ENCODE data around the gene RAET1E.
"Not testable (repeated sequence)": the region's sequence is repeated elsewhere in the genome, so short reads cannot be mapped to it uniquely, and the experiment has no call there.

The RAET1E gene

GRCh38 chr6:149897855-149898744 lies at the start of gene RAET1E:
Gene RAET1E, minus strand, starts transcription at chr6:149898113. Its CDS starts 7,212 bp downstream, at chr6:149890901.
- no peak for DNase-seq (ENCODE audit: low spot score)

- not testable (repeated sequence) for DNase-seq (ENCODE audit: low spot score)
Measured at GRCh38 chr6:149947533-149947932, 49.6 kb upstream of the RAET1E start.

DNA sequence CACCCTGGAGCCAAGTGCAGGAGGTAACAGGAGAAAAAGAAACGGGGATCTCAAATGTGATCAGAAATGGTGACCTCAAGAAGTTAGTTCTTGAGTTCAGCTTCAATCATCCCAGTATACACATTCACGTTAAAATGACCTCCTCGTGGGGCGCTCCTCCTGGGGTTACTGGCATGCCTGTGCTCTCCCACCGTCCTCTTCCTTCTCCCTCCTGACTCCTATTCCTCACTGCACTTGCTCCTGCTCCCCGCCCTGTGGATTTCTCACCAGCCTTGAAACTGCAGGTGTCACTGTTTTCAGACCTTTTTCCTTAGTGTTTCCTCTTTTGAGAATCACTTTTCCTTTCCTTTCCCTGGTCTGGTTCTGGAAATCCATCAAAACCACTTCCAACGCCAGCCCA lies 48.7 kb upstream of the RAET1E start:
- not testable (repeated sequence) for DNase-seq (ENCODE audit: low spot score)

GRCh38 chr6:149945276-149945675 lies 47.4 kb upstream of the RAET1E start:
- not testable (repeated sequence) for DNase-seq (ENCODE audit: low spot score)

DNA sequence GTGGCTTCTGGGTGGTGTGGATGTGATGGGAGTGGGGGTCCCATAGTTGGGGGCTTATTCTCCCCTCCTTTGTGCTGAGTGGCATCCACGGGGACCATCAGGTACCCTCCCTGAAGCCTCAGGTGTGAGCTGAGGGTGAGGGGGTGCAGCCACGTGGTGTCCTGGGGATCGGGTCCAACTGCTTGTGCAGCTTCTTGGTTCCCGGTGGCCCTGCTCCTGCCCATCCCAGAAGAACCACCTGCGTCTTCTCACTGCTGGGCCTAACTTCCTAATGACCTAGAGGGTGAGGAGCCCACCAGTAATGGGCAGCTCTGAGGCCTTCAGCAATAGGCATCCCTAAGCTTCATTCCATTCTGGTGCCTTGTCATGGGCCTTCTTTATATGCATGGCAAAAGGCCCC lies 45.4 kb upstream of the RAET1E start:
- DNase-seq (ENCODE audit: low spot score), result not testable (repeated sequence)

DNA sequence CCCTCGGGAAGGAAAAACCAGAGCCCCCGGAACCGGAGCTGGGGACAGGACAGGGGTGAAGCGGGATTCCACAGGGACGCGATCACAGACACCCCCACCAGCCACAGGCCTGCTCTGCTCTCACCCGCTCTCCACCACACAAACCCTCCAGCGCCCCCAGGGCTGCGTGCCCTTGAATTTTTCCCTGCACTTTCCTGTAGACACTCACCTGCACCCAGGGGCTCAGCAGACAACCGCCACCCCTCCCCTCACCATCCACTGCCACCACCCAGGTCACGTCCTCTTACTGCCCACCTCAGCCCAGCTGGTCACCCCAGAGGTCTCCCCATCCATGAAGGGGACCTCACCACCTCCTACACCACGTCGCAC lies 44.5 kb upstream of the RAET1E start:
- no peak for DNase-seq (ENCODE audit: low spot score)

DNA sequence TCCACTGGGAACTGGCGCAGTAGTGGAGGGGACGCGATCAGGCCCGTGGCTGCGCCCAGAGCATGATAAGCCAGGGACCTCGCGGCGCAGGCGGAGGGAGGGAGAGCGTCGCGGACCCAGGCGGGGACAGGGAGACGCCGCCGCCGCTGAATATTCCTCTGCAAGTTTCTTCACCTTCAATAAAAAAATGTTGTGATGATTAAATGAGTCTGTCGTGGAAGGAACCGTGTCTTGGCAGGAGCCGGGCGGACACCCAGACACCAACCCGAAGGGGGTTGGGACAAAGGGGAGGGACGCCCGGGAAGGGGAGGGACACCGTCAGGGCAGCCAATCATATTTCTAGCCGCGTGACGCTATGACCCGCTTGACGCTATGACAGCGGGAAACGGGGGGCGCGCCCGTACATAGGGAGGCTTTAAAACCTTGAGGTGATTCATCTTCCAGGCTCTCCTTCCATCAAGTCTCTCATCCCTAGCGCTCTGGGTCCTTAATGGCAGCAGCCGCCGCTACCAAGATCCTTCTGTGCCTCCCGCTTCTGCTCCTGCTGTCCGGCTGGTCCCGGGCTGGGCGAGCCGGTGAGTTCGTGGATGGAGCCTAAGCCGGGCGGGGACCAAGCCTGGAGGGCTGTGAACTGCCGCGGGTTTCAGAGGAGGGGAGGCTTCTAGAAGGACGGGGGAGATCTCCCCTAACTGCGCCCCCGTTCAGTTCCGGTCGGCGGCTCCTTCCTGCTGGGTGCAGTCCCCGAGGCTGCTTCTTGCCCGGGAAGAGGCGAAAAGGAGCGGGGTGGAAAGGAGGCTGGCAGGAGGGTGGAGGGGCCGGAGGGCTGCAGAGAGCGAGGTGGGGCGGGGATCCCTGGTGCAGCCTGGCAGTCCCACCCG lies 43.9 kb upstream of the RAET1E start, which contains the start of gene ULBP2:
ULBP2 (plus strand) TSS at position 432 of the 878 bp plus-strand sequence; CDS start at position 491, 59 bp downstream.
- DNase-seq (ENCODE audit: low spot score), result peak; percentile 89

DNA sequence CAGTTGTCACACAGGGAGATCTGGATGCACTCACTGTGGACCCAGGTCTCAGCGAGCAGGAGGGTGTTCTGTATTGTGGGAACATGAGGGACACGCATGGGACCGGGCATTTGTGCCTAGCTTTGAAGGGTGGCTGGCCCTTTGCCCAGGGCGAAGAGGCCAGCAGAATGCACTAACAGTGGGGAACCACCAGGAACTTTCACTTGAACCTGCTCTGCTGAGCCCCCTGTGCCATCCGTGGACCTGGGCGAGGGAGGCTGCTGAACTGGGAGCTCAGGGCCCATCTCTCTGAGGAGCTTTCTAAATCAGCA lies 42.7 kb upstream of the RAET1E start:
- DNase-seq (ENCODE audit: low spot score), result no peak

GRCh38 chr6:149939909-149940671 lies 42.2 kb upstream of the RAET1E start:
- no peak for DNase-seq (ENCODE audit: low spot score)

GRCh38 chr6:149939356-149939648 lies 41.4 kb upstream of the RAET1E start:
- no peak for DNase-seq (ENCODE audit: low spot score)

DNA sequence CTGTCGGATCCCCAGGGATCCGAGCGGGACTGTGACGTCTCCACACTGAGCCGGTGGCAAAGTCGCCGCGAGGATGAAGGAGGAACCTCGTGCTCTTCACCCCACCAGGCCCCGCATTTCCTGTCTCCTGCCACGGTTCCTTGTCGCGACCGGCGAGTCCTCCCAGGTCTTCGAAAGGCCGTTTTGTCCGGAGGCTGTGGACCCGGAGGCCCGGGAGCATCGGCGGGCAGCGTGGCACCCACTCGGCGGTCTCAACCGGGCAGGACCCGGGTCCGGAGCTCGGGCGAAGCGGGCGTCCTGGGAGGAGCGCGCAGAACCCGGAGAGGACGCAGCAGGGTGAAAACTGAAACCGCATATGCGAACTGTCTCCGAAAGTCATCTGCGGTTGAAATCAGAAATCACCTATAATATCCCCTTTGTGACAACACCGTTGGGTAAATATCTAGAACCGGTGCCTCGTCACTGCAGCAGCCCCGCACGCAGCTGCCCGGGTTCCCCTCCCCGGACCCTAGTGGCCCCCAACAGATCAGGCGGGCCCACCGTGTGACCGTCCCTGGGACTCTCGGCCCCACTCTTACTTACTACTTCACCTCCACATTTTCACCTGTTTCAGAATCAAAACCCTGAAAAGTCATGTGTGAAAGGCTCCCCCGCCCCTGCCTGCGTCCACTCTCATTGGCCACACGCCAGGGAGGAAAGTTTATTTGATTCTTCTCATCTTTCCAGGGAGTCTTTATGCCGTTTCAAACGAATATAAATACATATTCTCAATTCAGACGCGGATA lies 40.9 kb upstream of the RAET1E start:
- no peak for DNase-seq (ENCODE audit: low spot score)

DNA sequence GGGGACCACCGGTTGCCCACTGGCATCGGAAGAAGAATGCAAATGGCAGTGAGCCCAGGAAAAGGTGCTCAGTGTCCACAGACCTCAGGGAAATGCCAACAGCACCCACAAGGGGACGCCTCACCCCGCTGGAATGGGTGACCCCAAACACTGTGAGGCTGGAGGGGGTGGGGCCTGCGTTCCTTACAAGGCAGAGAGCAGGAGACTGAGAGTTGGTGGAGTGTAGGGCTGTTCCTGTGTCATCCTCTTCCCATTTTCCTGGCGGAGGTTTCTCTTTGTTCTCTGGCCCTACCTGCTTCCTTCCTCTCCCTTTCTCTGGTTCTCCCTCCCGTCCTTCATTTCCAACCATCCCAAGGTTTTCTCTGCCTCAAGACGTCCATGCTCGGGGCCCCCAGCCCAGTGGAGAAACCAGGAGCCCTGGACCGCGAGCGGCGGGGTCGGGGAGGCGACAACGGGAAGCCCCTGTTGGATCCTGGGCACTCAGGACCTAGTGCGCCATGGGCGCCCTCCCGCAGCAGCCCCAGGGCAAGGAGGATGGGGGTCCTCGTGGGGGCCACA lies 40.2 kb upstream of the RAET1E start:
- DNase-seq (ENCODE audit: low spot score), result not testable (repeated sequence)

DNA sequence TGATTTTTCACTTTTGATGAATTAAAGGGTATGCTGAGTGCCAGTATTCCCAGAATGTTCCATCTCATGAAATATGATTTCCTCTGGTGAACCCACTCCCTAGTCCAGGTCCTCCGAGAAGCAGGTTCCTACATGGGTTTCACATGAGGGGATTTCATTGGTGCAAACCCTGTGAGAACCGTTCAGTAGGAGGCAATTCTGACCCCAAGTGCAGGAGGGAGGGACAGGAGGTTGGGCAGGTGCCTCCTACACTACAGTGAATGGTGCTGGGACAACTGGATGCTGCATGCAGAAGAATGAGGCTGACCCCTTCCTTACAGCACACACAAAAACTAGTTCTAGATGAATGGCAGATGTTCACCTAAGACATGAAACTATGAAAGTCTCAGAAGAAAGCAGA lies 38.8 kb upstream of the RAET1E start:
- no peak for DNase-seq (ENCODE audit: low spot score)

DNA sequence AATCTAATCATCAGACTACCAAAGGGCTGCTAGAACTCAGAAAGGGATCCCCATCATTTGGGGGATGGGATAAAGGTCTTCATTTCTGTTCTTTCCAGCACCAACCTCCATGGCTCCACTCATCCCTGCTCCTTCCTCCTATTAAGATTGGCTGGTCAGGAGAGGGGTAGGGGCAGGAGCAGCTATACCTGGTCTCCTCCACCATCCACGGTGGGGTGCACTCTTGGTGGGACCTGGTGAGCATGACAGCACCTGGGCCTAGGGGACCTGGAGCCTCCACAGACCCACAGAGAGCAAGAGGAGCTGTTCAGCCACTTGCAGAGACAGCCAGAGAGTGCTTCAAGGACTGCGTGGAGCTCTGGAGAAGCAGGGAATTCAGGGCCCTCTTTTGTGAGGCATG lies 37.8 kb upstream of the RAET1E start:
- no peak for DNase-seq (ENCODE audit: low spot score)

- no peak for DNase-seq (ENCODE audit: low spot score)
Measured at GRCh38 chr6:149935246-149935645, 37.3 kb upstream of the RAET1E start.

DNA sequence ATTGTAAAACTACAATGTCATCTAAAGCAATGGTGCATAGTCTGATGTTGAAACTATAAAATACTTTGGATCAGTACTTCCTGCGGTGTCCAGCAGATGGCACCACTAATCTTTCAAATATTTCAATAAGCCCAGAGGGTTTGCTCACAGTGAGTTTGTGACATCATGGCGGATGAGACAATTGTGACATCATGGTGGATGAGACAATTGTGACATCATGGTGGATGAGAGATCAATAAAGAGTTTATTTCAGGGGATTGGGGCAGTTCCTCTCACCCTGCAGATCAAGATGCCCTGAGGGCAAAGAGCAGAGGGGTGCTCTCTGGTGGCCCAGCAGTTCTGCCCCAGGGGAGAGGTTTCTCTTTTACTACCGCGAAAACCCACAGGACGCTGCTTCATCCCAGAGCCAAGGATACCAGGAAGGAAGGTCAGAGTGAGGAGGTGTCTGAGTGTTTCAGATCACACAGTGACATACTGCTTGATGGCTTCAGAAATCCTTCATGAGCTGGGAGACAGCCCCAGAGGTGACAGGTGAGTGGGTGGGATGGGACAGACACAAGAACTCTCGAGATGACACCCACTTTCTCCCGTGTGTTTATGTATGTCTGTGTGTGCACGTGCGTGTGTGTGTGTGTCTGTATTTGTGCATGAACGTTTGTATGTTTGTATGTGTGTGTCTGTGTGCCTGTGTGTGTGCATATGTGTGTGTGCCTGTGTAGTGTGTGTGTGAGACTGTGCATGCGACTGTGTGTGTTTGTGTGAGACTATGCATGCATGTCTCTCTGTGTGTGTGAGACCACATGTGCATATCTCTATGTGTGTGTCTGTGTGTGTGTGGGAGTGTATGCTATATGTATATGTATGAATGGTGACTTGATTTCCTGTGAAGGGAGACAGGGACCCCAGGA lies 36.6 kb upstream of the RAET1E start:
- DNase-seq (ENCODE audit: low spot score), result no peak

GRCh38 chr6:149933461-149933860 lies 35.5 kb upstream of the RAET1E start:
- DNase-seq (ENCODE audit: low spot score), result no peak

DNA sequence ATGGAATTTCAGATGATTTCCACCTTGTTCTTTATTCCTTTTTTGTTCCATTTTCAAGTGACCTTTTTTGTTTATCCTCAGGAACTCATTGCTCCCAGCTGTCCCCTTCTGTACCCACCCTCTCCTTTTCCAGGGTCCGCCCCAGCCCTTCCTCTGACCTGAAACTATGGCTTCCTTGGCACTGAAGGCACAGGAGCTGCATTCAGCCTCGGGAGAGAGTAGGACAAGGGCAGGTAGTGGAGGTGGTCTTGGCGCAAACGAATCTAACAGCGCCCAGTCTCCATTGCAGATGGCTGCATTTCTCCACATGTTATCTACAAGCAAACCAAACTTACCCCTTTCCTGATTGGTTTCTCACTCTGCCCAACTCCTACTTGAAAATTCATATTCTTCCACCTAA lies 35.1 kb upstream of the RAET1E start:
- DNase-seq (ENCODE audit: low spot score), result no peak

DNA sequence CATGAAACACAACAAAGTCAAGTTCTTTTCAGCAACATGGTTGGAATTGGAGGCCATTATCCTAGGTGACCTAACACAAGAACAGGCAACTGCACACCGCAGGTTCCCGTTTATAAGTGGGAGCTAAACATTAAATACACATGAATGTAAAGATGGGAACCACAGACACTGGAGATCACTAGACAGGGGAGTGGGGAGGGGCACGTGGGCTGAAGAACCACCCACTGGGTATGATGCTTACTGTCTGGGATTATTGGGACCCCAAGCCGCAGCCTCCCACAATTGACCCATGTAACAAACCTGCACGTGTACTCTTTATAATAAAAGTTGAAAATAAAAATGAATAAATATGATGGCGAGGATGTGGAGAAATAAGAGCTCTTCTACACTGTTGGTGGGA lies 33.6 kb upstream of the RAET1E start:
- DNase-seq (ENCODE audit: low spot score), result no peak

DNA sequence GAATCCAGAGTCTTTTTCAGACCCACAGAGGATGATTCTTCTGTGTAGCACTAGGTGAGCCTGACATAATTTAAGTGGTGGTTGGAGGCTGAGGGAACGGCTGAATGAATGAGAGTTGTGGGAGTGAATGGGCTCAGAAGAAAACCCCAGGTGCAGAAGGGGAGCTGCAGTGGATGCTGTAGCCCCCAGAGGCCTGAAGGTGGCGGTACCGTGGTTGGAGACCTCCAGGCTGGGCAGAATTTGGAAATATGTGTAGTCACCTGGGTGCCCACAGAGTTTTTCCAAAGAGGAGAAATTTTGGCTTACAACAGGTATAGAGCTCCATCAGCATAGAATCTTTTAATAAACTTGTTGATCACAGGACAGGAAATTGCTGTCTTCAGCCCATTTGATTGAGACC lies 31.5 kb upstream of the RAET1E start:
- no peak for DNase-seq (ENCODE audit: low spot score)
